ENCODE measurements around the gene PAEP. TPM values are rescaled to one million over a fixed set of nuclear protein-coding genes. Genes with fewer than 3 reads are reported as not detected.

Gene PAEP
- total RNA-seq, 2 donors from 2014 or later: not detected

- no peaks in the 10 kb centered on the region for H3K4me1 ChIP-seq
- DNase-seq (no peak), ATAC-seq (no peak)
- WGBS, 2 donors: 57 to 59% methylated on average over 4 of the region's 4 CpGs
- H3K27me3 ChIP-seq: no peaks in the 10 kb centered on the region
- no peak overlapping the region for H3K4me3 ChIP-seq
- no peak overlapping the region for H3K27ac ChIP-seq
- no peak for TF ChIP-seq POLR2A (IDR thresholded peaks at IDR 0.05)
- TF ChIP-seq CTCF (IDR thresholded peaks at IDR 0.05): no peak
- intact Hi-C loops (cut with DNase I): no loop called here
- no peaks in the 10 kb centered on the region for H3K9me3 ChIP-seq
- H3K36me3 ChIP-seq (replicated peaks in 1 of 2; ENCODE audit: insufficient read depth in 1 of 2, low read depth in 2 of 2): no peaks in the 10 kb centered on the region
These were observed 6.8 kb upstream of the PAEP start for GRCh38 chr9:135554718-135555117.

- TF ChIP-seq POLR2A (IDR thresholded peaks at IDR 0.05) (no peak), CTCF (IDR thresholded peaks at IDR 0.05) (no peak)
- no peaks in the 10 kb centered on the region for H3K36me3 ChIP-seq (replicated peaks in 1 of 2; ENCODE audit: insufficient read depth in 1 of 2, low read depth in 2 of 2)
- WGBS, 2 donors: 45 to 66% methylated on average over 5 of the region's 5 CpGs
- no peaks in the 10 kb centered on the region for H3K4me1 ChIP-seq
- no peak overlapping the region for H3K4me3 ChIP-seq
- no peaks in the 10 kb centered on the region for H3K27me3 ChIP-seq
- H3K9me3 ChIP-seq: no peaks in the 10 kb centered on the region
- intact Hi-C loops (cut with DNase I): no loop called here
- no peak for ATAC-seq
- no peak for DNase-seq
- no peak overlapping the region for H3K27ac ChIP-seq
These were observed 6.4 kb upstream of the PAEP start for GRCh38 chr9:135555203-135555602.

- no peak for ATAC-seq
- no peaks in the 10 kb centered on the region for H3K4me1 ChIP-seq
- H3K9me3 ChIP-seq: no peaks in the 10 kb centered on the region
- no peak for TF ChIP-seq POLR2A (IDR thresholded peaks at IDR 0.05)
- no peak for TF ChIP-seq CTCF (IDR thresholded peaks at IDR 0.05)
- no peaks in the 10 kb centered on the region for H3K36me3 ChIP-seq (replicated peaks in 1 of 2; ENCODE audit: insufficient read depth in 1 of 2, low read depth in 2 of 2)
- intact Hi-C loops (cut with DNase I): no loop called here
- WGBS, 2 donors: 61 to 63% methylated on average over 16 of the region's 16 CpGs
- no peak for DNase-seq
- H3K4me3 ChIP-seq: no peak overlapping the region
- H3K27ac ChIP-seq: no peak overlapping the region
- no peaks in the 10 kb centered on the region for H3K27me3 ChIP-seq
These were observed 5.6 kb upstream of the PAEP start for GRCh38 chr9:135555910-135556309.

- DNase-seq (no peak), ATAC-seq (no peak)
- Histone ChIP-seq H3K4me3 (no peak overlapping the region), H3K27me3 (peaks cover 0 to 4% of the 10 kb centered on the region in 2 donors), H3K27ac (no peak overlapping the region), H3K4me1 (no peaks in the 10 kb centered on the region), H3K36me3 (replicated peaks in 1 of 2; ENCODE audit: insufficient read depth in 1 of 2, low read depth in 2 of 2) (no peaks in the 10 kb centered on the region), H3K9me3 (no peaks in the 10 kb centered on the region)
- intact Hi-C loops (cut with DNase I): no loop called here
- TF ChIP-seq POLR2A (IDR thresholded peaks at IDR 0.05) (no peak), CTCF (IDR thresholded peaks at IDR 0.05) (no peak)
- 24 to 40% methylated on average over 11 of the region's 11 CpGs for WGBS, 2 donors
These were observed 1.9 kb upstream of the PAEP start for GRCh38 chr9:135559606-135560005.

GRCh38 chr9:135562235-135562745 lies 734 bp downstream of the PAEP start:
- Histone ChIP-seq H3K27me3 (peaks cover 0 to 4% of the 10 kb centered on the region in 2 donors), H3K4me3 (no peak overlapping the region), H3K27ac (no peak overlapping the region), H3K9me3 (no peaks in the 10 kb centered on the region), H3K4me1 (no peaks in the 10 kb centered on the region), H3K36me3 (replicated peaks in 1 of 2; ENCODE audit: insufficient read depth in 1 of 2, low read depth in 2 of 2) (no peaks in the 10 kb centered on the region)
- TF ChIP-seq CTCF (IDR thresholded peaks at IDR 0.05): no peak
- no peak for TF ChIP-seq POLR2A (IDR thresholded peaks at IDR 0.05)
- DNase-seq (no peak), ATAC-seq (no peak)
- 75 to 76% methylated on average over 2 to 17 of the region's 17 CpGs for WGBS, 2 donors
- intact Hi-C loops (cut with DNase I): no loop called here

Measured in body of pancreas (tissue), 4 donors.